Medulla oblongata (tissue), 1 donor: ENCODE results near the gene PBXIP1.
A peak's percentile ranks its signal among the peaks of the same experiment; 100 is the strongest.
"Not testable (repeated sequence)": the region's sequence is repeated elsewhere in the genome, so short reads cannot be mapped to it uniquely, and the experiment has no call there.

Experiments used
- DNase-seq: peaks from one replicate; pipeline ENCODE4 v3.0.0-alpha.2; 2015; ENCODE audit errors: extremely low spot score

Gene PBXIP1

DNA sequence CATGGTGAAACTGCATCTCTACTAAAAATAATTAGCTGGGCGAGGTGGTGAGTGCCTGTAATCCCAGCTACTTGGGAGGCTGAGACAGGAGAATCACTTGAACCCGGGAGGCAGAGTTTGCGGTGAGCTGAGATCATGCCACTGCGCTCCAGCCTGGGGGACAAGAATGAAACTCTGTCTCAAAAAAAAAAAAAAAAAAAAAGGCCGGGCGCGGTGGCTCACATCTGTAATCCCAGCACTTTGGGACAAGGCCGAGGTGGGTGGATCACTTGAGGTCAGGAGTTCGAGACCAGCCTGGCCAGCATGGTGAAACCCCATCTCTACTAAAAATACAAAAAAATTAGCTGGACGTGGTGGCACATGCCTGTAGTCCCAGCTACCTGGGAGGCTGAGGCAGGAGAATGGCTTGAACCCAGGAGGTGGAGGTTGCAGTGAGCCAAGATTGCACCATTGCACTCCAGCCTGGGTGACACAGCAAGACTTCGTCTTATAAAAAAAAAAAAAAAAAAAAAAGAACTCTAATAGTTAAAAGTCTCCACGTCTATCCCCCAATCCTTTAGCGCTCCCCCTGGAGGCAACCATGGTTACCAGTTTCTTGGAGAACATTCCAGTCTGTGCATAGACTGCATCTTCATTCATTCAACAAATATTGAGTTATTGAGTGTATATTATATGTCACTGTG lies 39.5 kb upstream of the PBXIP1 start:
- DNase-seq = peak; percentile 81

DNA sequence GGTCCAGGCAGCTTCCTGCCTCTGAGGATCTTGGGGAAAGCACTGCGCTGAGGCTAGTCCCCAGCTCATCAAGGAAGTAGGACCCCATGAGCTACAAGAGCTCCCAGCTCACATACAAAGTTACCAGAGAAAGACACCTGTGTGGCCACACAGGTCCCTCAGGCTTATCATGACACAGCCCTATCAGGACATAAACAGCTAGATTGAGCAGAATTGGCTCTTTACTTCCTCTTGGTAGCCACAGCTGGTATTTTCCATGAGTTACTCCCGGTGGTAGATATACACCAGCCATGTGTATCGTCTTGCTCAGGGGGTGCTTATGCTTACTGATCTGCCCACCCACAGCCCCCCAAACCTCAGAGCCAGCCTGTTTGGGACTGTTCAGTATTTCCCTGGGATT lies 38.7 kb upstream of the PBXIP1 start:
- no peak for DNase-seq

DNA sequence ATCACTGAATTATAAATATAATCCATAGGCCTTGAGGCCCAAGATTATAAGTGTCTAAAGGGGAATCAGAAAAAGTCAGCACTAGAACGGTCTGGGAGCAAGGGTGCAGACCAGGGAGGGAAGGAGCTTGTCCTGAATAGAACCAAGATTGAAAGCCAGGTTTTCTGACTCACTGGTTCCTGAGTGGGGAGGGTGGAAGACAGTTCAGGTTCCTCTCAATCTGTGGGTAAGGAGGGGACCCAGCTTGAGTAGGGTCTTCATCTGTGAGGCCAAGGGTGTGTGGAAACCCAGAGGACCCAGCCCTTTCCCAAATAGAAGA lies 38.3 kb upstream of the PBXIP1 start:
- DNase-seq = no peak

DNA sequence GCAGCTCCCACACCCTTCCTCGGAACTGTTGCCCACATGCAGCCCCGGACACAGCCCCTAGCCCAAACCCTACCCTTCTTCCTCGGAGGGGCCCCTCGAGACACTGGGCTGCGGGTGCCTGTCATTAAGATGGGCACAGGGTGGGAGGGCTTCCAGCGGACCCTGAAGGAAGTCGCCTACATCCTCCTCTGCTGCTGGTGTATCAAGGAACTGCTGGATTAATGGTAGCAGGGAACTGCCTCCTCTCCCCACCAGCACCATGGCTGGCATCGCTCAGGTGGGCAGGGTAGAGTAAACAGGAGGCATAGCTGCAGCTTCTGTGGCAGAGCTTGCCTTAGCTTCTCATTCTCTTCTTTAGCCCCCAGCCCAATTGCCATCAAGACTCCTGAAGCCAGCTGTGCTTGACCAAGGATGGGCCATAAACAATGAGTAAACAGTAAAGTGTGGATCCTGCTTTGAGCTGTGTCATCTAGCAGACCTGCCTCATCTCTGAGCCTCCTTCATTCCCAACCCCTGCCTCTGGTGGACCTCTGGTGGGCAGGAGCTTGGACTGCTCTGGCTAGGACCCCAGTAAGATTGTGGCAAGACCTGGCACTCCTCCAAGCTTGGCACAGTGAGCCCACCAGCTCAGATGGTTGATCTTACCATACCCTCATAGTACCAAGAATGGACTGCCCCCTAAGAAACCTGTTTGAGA lies 37.8 kb upstream of the PBXIP1 start, which contains the start of gene LENEP:
TSS of gene LENEP (plus strand) at position 15 of the 697 bp plus-strand sequence. CDS start at position 37, 22 bp downstream.
- no peak for DNase-seq

DNA sequence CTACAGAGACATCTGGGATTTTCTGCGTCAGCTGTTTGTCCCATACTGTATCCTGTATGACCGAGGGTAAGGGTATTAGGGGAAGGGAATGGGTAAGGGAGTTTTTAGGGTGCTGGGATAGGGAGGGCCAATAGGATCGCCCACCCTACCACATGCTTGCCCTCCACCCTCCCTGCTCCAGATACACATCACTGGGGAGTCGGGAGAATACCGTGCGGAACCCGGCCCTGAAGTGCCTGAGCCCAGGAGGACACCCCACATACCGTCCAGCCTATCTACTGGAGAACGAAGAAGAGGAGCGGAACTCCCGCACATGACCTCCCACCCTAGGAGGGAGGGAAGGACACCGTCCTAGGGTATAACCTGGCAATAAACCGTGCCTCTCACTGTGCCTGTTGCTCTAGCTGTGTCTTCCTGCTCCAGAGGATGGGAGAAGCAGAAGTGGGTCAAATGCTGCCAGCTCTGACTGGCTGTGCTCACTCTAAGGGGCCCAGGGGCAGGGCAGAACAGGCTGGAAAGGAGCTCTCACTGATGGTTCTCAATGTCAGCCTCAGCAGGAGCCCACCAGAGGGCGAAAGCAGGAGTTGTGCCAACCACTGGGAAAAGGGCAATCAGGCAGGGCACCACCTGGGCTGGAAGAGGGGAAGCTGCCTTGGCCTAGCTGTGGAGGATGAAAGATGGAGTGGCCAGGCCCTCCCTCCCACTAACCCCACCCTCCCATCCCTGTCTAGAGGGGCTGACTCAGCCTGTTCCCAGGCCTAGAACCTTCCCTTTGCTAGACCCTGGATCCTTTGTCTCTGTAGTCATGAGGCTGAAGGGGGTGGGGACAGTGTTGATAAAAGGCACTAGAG lies 37.0 kb upstream of the PBXIP1 start:
- DNase-seq = peak; percentile 3

DNA sequence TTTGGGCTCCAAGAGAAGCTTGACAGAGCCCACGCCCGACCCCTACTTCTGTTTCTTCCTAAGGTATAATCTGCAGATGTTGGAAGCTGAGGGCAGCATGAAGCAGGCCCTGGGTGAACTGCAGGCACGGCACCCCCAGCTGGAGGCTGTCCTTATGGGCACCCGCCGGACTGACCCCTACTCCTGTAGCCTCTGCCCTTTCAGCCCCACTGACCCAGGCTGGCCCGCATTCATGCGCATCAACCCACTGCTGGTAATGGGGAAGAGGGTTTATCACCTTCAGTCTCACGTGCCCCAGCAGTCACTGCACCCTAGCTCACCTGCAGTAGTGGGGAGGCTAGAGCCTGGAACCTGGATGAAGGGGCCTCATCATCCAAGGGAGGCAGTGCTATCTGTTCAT lies 34.4 kb upstream of the PBXIP1 start:
- no peak for DNase-seq

DNA sequence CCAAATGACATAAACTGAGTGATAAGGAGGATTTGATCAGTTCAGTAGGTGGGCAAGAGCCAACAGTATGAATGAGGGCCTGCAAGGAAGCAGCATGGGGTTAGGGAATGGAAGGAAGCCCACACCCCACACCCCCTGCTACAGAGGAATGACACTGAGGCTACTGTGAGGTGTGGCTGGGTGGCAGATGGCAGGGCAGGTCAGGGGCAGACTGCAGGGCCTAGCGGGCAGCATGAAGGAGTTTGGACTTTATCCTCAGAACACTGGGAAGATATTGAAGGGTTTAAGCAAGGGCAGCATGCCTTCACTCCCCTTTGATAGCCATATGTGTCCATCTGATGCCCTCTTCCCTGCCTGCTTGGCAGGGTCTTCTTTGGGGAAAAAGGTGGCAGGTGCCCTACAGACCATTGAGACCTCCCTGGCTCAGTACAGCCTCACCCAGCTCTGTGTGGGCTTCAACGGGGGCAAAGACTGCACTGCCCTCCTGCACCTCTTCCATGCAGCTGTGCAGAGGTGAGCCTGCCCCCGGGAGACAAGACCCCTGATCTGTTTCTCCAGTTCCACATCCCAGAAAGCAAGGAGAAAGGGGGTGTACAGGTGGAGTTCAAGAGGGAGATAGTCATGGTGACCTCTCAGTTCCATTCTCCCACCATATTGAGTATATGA lies 33.4 kb upstream of the PBXIP1 start:
- no peak for DNase-seq

DNA sequence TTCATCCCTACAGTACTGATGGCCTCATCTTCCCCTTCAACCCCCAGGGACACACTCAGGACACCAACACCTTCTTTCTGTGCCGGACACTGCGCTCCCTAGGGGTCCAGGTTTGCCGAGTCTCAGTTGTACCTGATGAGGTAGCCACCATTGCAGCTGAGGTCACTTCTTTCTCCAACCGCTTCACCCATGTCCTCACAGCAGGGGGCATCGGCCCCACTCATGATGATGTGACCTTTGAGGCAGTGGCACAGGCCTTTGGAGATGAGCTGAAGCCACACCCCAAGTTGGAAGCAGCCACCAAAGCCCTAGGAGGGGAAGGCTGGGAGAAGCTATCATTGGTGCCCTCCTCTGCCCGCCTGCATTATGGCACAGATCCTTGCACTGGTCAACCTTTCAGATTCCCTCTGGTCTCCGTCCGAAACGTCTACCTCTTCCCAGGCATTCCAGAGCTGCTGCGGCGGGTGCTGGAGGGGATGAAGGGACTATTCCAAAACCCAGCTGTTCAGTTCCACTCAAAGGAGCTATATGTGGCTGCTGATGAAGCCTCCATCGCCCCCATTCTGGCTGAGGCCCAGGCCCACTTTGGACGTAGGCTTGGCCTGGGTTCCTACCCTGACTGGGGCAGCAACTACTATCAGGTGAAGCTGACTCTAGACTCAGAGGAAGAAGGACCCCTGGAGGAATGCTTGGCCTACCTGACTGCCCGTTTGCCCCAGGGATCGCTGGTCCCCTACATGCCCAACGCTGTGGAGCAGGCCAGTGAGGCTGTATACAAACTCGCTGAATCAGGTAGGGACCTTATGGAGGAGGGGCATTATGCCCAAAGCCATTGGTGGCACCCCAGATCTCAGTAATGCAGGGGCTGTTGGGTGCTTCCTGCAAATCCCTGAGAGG lies 32.4 kb upstream of the PBXIP1 start:
- no peak for DNase-seq

DNA sequence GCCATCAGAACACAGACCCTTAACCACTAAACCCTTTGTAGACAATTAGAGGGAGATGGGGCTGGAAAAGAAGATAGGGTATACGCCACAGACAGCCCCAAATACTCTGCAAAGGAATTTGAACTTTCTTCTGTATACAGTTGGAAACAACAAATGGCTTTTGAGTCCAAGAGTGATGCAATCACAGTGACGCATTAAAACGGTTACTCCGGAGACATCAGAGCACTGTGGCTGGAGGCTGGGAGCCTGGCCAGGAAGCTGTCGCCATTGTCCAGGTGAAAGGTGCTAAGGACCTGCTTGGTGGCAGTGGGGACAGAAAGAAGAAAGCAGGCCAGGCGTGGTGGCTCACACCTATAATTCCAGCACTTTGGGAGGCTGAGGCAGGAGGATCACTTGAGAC lies 31.4 kb upstream of the PBXIP1 start:
- no peak for DNase-seq

GRCh38 chr1:154986736-154987135 lies 30.8 kb upstream of the PBXIP1 start:
- DNase-seq = not testable (repeated sequence)

DNA sequence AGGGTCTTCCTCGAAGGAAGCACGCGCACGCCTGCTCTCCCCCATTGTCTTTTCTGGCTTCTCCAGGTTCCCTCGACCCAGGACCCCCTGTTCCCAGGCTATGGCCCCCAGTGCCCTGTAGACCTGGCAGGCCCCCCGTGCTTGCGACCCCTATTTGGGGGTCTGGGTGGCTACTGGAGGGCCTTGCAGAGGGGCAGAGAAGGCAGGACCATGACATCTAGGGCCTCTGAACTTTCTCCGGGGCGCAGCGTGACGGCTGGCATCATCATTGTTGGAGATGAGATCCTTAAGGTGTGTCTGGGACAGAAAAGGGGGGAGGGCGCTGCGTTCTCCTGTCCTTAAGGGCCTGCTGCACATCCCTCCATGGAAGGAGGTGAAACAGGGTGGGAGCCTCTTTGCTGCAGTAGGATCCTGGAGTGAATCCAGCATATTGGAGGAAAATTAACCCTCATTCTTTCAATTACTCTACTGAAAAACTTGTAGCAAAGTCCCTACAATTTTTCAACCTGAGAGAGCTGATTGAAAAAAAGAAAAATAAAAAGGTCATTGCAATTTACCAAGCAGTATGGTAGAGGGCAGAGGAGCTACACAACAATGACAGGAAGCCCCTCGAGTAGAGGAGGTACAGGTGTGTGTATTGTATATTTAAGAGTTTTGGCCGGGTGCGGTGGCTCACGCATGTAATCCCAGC lies 28.0 kb upstream of the PBXIP1 start:
- DNase-seq = no peak

DNA sequence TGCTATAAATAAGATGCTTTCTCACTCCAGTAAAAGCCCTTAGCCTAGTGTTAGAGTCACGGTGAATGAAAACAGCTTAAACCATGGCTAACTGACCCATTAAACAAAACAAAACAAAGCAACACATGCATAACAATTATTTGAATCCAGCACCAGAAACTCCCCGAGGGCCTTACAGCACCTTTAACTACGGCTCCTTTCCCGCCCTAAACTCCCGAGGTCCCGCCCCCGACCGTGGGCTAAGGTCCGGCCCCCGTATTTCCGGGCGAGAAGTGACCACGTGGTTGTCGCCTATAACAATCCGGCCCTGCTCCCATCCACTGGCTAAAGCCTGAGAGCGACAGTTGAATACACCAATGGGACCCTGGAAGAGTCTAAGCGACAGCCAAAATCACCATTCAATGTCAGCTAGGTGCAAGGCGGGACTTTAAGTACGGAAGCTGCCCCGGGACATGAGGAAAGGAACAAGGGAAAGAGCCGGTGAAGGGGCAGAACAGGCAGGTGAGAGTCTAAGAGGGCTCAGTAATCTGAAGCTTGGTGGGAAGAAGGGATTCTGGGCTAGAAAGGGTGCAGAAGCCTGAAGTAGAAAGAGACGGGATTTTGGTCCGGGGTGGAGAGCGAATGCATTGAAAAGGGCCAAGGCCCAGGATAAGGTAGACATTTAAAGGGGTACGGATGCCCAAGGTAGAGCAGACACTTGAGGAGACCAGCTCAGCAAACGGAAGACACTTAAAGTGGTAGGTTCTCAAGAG lies 27.2 kb upstream of the PBXIP1 start, which contains the start of gene FLAD1:
TSS of gene FLAD1 (plus strand) at position 448 of the 752 bp plus-strand sequence. CDS start 351 bp downstream, outside the sequence.
- peak; percentile 99 for DNase-seq

DNA sequence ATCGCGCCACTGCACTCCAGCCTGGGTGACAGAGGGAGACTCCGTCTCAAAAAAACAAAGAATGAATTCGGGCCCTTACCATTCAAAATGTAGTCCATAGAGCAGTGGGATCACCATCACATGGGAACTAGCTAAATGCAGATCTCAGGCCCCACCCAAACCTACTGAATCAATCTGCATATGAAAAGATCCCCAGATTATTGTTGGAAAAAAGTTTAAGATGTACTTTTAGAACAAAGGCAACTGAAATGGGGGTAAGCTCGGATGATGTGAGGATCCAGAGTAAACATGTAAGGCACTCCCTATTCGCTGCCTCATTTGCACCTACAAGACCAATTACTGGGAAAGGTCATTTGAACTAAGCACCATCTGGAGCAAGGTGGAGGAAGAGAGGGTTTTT lies 26.4 kb upstream of the PBXIP1 start:
- no peak for DNase-seq

DNA sequence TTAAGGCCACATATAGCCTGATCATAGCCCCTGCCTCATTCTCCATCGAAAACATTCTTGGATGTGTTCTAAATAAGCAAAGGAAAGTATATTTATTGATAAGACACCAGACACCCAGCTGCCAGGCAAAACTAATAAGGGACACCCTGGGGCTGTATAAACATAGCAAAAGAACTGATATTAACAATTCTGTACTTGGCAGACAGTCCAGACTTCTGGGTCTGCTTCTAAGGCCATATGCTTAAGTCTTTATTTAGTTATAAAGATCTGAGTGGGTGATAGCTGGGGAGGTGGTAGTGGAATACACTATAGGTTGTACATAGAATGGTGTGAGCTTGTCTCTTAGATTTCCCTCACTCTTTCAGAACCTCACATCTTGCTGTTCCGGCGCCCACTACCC lies 22.5 kb upstream of the PBXIP1 start:
- DNase-seq = no peak

- not testable (repeated sequence) for DNase-seq
Observed at GRCh38 chr1:154977762-154978161, 21.9 kb upstream of the PBXIP1 start.

GRCh38 chr1:154975409-154976059 lies 19.6 kb upstream of the PBXIP1 start:
- DNase-seq = peak; percentile 58

DNA sequence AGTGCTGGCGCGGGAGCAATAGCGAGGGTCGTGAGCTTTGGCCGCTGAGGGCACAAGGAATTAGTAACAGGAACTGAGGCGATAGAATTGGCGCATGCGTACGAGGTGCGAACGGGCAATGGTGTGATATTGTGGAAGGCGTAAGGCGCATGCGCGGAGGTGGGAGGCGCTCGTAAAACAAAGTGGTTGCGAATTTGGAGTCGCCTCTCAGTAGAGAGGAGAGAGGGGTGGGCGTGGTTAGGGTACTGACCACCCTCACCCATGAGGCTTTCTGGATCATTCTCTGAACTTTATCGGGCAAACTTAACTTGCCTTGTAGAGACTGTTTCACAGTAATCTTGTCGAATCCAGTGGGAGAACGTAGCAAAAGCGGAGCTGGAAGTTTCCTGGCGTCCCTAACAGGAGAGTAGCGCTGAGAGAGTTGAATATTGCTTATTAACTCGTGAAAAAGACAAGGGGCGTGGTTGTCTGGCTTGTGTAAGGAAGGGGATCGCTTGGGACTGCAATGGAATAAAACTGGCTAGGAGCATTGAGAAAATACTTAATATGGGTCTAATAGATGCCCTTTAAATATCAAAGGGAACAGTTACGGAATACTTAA lies 19.0 kb upstream of the PBXIP1 start:
- peak; percentile 98 for DNase-seq

DNA sequence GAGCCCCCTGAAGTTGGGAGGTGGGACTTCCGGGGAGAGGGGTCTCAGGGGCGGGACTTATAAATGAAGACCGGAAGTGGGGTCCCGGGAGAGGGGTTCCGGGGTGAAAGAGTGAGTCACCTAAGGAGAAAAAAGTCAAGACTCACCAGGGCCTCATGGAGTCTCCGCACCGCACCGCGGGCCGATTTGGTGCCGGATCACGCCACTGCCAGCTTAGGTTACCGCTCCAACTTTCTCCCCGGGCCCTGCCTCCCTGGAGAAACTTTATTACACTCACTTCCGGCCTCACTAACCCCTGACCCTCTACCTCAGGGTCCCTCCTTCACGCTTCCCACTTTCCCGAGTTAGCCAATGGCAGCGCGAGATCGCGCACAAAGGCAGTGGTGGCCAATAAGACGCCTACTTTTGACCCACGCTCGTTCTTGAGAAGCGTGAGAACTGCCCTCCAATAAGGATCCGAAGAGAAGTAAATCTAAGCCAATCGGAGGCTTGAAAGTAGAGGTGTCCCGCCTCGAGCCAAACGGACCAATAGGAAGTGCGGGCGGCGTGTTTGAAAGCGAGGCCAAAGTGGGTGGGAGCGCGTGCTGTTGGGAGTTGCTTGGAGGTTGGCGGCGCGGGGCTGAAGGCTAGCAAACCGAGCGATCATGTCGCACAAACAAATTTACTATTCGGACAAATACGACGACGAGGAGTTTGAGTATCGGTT lies 18.4 kb upstream of the PBXIP1 start, which contains the start of gene CKS1B:
TSS of gene CKS1B (plus strand) at position 580 of the 706 bp plus-strand sequence. CDS start at position 645, 65 bp downstream.
- peak; percentile 100 for DNase-seq
